C4-2B (cell line): ENCODE data around the gene RBBP8.

Experiments
- CTCF ChIP-seq: fragments of 450-650 bp; conservative IDR thresholded peaks from 2 replicates; pipeline ENCODE4 v1.5.1; 2017; ENCODE audit warnings: mild to moderate bottlenecking
- ZFX ChIP-seq: fragments of 450-650 bp; IDR thresholded peaks from 2 replicates; pipeline ENCODE4 v1.6.1; 2017

DNA sequence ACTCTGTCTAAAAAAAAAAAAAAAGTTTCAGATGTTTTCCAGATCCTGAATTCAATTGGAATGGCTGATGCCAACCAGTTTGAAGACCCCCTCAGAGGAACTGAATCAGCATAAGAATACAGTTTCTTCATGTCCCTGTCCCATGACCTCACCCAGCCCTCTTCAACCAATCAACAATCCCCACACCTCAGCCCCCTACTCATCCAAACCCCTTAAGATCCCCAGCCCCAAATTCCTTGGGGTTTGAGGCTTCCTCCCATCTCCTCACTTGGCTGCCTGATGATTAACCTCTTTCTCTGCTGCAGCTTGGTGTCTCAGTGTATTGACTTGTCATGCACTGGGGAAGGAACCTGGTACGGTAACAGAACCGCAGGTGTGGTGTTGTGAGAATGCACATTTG is 104.5 kb downstream of the RBBP8 start:
- no peak for TF ChIP-seq CTCF
- no peak for TF ChIP-seq ZFX
